ENCODE data around the gene BATF3.

- TF ChIP-seq POLR2A (IDR thresholded peaks at IDR 0.05) (no peak), CTCF (IDR thresholded peaks at IDR 0.05 in 4 of 5, conservative IDR thresholded peaks at IDR 0.05 in 1 of 5) (no peak)
Measured at GRCh38 chr1:212738330-212738729, 38.7 kb upstream of the BATF3 start.

Measured in gastrocnemius medialis (tissue), 4 donors.